Measurements from ENCODE around the gene HDAC4. TPM values are rescaled to one million over a fixed set of nuclear protein-coding genes. Genes with fewer than 3 reads are reported as not detected.

HDAC4 gene
- total RNA-seq, 1 donor from 2014 or later: 11.8 TPM

- Mint-ChIP-seq H3K36me3 (ENCODE audit: low read depth, unreplicated experiment) (peaks cover 17% of the 10 kb centered on the region), H3K4me1 (ENCODE audit: low read depth, unreplicated experiment) (no peaks in the 10 kb centered on the region), H3K27ac (ENCODE audit: unreplicated experiment) (no peak overlapping the region), H3K4me3 (ENCODE audit: unreplicated experiment) (no peak overlapping the region), H3K9me3 (ENCODE audit: unreplicated experiment) (no peaks in the 10 kb centered on the region), H3K27me3 (ENCODE audit: low read depth, unreplicated experiment) (no peaks in the 10 kb centered on the region)
- Histone ChIP-seq H3K9ac (ENCODE audit: low read length) (no peak overlapping the region), H3K79me2 (ENCODE audit: insufficient read depth, low read length) (no peaks in the 10 kb centered on the region), H4K20me1 (ENCODE audit: insufficient read depth, low read length) (no peaks in the 10 kb centered on the region), H3K27me3 (ENCODE audit: insufficient read depth, low read length) (no peaks in the 10 kb centered on the region), H3K36me3 (ENCODE audit: insufficient read depth, low read length) (no peaks in the 10 kb centered on the region), H3K4me1 (ENCODE audit: insufficient read depth, low read length) (no peaks in the 10 kb centered on the region), H3K4me3 (ENCODE audit: insufficient read depth, low read depth, low read length) (no peak overlapping the region), H3K27ac (ENCODE audit: low read depth, low read length) (no peak overlapping the region), H3K9me3 (ENCODE audit: insufficient read depth, low read depth, low read length) (no peaks in the 10 kb centered on the region), H3K4me2 (ENCODE audit: low read length) (no peak overlapping the region), H2AFZ (ENCODE audit: low read depth, low read length) (no peak overlapping the region)
- no peak for FAIRE-seq
- TF ChIP-seq CTCF (IDR thresholded peaks at IDR 0.05; ENCODE audit: insufficient read depth, low read depth, low read length): no peak
- no peak for TF ChIP-seq EZH2 (IDR thresholded peaks at IDR 0.05; ENCODE audit: insufficient read depth, low read length)
- DNase-seq (ENCODE audit: low read depth): no peak
Observed at GRCh38 chr2:239181903-239182581, 218.8 kb downstream of the HDAC4 start.

DNA sequence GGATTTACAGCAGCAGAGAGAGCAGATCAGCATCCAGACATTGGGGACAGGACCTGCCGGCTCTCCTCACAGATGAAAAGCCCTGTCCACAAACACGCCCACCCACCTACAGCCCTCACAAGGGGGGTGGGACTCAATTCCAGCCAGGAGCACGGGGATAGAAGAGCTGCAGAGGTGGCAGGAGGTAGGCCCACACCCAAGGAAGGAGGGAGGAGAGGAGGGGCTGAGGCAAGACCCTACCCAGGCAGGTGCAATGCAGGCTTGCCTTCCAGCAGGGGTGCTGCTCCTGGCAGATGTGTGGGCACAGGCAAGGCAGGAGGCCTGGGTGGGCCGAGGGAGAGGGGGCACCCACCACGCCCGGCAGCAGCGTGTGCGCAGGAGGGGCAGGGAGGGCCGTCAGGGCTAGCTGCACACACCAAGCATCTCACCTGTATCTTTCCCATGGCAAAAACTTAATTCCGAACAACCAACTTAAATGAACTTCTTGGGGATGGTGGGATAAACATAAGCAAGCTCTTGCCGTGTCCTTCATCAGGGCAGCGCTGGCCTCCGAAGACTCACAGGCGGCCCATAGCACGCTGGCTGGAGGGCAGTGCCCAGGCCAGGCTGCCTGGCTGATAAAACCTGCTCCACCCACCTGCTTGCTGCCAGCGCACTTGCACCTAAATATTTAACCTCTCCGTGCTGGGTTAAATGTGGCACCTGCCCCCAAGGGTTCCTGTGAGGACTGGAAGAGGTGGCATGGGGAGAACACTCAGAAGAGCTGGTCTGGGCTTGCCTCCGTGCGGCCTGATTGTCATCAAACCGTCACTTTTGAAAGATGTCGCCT is 219.5 kb downstream of the HDAC4 start:
- Histone ChIP-seq H4K20me1 (ENCODE audit: insufficient read depth, low read length) (no peaks in the 10 kb centered on the region), H3K79me2 (ENCODE audit: insufficient read depth, low read length) (no peaks in the 10 kb centered on the region), H3K9me3 (ENCODE audit: insufficient read depth, low read depth, low read length) (no peaks in the 10 kb centered on the region), H2AFZ (ENCODE audit: low read depth, low read length) (no peak overlapping the region), H3K4me1 (ENCODE audit: insufficient read depth, low read length) (no peaks in the 10 kb centered on the region), H3K9ac (ENCODE audit: low read length) (no peak overlapping the region), H3K27ac (ENCODE audit: low read depth, low read length) (no peak overlapping the region), H3K27me3 (ENCODE audit: insufficient read depth, low read length) (no peaks in the 10 kb centered on the region), H3K4me3 (ENCODE audit: insufficient read depth, low read depth, low read length) (no peak overlapping the region), H3K36me3 (ENCODE audit: insufficient read depth, low read length) (no peaks in the 10 kb centered on the region), H3K4me2 (ENCODE audit: low read length) (no peak overlapping the region)
- Mint-ChIP-seq H3K9me3 (ENCODE audit: unreplicated experiment) (no peaks in the 10 kb centered on the region), H3K27me3 (ENCODE audit: low read depth, unreplicated experiment) (no peaks in the 10 kb centered on the region), H3K4me1 (ENCODE audit: low read depth, unreplicated experiment) (no peaks in the 10 kb centered on the region), H3K36me3 (ENCODE audit: low read depth, unreplicated experiment) (peaks cover 21% of the 10 kb centered on the region), H3K27ac (ENCODE audit: unreplicated experiment) (no peak overlapping the region), H3K4me3 (ENCODE audit: unreplicated experiment) (no peak overlapping the region)
- no peak for TF ChIP-seq CTCF (IDR thresholded peaks at IDR 0.05; ENCODE audit: insufficient read depth, low read depth, low read length)
- TF ChIP-seq EZH2 (IDR thresholded peaks at IDR 0.05; ENCODE audit: insufficient read depth, low read length): no peak
- FAIRE-seq: no peak
- DNase-seq (ENCODE audit: low read depth): no peak
